HG03135 (cell line): ENCODE results near the gene SIM1.

Experiments
- ATAC-seq: cut with Tn5 transposase; IDR thresholded peaks from one replicate; pipeline ENCODE4 v1.9.1; 2021; ENCODE audit warnings: mild to moderate bottlenecking, moderate library complexity; ENCODE audit not compliant: unreplicated experiment

Gene SIM1

GRCh38 chr6:100470422-100471120, 5.8 kb upstream of the SIM1 start:
- no peak for ATAC-seq

GRCh38 chr6:100469101-100469859, 4.6 kb upstream of the SIM1 start:
- ATAC-seq, result no peak

- no peak for ATAC-seq
Observed at GRCh38 chr6:100468016-100468622, 3.4 kb upstream of the SIM1 start.

GRCh38 chr6:100467129-100468015, 2.7 kb upstream of the SIM1 start:
- no peak for ATAC-seq

- ATAC-seq, result no peak
Observed at GRCh38 chr6:100466410-100467128, 1.8 kb upstream of the SIM1 start.

- ATAC-seq, result no peak
Observed at GRCh38 chr6:100465701-100466409, 1.1 kb upstream of the SIM1 start.

GRCh38 chr6:100464162-100464851, 414 bp downstream of the SIM1 start:
- ATAC-seq, result no peak

DNA sequence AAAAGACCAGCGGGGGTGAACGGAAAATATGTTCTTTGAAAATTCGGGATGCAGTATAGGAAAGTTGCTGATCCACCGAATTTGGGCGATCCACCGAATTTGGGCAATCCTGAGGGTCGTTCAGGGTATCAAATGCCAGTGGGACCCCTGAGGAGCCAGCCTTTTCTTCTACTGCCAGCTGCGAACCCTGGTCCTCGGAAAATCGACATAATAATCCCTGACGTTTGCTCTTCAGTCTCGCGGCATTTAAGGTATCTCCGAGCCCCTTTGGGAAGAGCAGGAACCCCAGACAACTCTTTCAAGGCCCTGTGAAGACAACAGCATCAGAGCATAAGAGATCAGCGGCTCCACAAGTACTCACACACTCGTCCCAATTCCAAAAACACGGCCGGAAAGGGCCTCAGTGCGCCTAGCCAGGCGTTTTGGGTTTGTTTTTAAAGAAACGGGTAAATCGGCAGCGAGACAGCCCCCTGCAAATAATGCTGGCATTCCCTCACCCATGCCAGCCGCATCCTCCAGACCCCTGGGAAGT, 1.0 kb downstream of the SIM1 start:
- ATAC-seq, result no peak

GRCh38 chr6:100462706-100463629, 1.8 kb downstream of the SIM1 start:
- no peak for ATAC-seq

- ATAC-seq, result no peak
Observed at GRCh38 chr6:100461917-100462705, 2.6 kb downstream of the SIM1 start.

DNA sequence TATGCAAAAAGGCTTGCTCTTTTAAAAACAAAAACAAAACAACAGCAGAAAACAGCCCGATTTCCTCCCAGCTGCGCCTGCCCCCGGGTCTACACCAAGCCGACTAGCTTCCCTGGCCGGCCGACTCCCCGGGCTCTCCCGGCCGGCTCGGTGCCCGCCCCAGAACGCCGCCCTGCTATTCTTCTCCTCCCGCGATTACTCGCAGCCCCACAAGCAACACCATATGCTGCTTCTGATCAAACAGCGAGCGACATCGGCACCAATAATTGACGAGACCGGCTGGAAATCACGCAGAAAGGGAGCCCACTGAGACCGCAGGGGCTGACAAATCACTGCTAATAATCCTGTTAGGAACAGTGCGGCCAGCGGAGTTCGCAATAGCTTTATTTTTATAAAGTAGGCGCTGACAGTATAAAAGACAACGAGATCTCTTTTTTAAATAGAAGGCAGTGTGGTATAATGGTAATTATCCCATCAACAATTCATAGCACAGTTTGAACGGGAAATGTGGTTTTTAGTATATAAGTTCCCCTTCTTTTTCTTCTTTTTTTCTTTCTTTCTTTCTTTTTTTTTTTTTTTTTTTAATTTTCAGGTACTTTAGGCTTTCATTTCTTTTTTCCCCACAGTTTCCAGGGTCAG, 3.3 kb downstream of the SIM1 start:
- no peak for ATAC-seq

- no peak for ATAC-seq
Observed at GRCh38 chr6:100460650-100461204, 4.0 kb downstream of the SIM1 start.

GRCh38 chr6:100459592-100460184, 5.0 kb downstream of the SIM1 start:
- ATAC-seq, result no peak

DNA sequence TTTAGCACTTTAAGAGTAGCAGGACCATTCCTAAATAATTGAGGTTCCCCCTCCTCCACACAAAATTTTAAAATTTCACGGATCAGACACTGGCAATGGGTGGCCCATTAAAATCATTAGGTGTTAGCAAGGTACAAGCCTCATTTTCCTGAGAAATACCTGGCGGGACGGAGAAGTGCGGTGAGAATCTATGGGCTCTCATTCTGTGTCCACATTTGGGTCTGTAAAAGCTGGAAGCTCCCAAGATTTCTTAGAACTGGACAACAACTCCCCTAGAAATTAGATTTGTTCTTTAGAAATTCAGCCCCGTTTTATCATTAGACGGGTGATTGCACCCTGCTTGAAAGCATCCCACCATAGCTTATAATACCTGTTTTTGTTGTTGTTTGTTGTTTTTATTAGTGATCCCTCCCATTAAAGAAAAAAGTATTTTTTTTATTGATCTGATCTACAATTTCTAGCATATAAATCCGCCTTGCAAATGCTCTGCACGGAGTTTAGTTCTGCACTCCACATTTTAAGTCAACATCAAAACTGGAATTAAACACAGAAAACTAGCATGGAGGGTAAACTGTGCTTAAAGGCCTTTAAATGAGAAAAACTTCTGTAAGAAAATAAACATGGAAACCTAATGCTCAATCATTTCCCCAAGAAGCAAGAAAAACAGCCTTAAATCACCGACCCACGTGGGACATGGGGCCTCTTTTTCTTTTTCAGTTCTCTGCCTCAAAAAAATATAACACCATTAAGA, 5.7 kb downstream of the SIM1 start:
- ATAC-seq, result no peak

- ATAC-seq, result no peak
Observed at GRCh38 chr6:100457311-100457990, 7.3 kb downstream of the SIM1 start.
